Endothelial cell of umbilical vein (primary cell): ENCODE measurements around the gene ATG7. TPM values are rescaled to one million over a fixed set of nuclear protein-coding genes. Genes with fewer than 3 reads are reported as not detected.

Source experiments
- BruUV-seq: library from RNA; stranded (reverse); fragments of 400-500 nt; replicated peaks from 2 replicates; lab custom pipeline; 2021; lab: Mats Ljungman, UMichigan
- CTCF ChIA-PET: fragments of 300-600, 350-600 bp; sonication (Branson Sonifier 250); formaldehyde crosslinking; loops from one replicate; lab custom pipeline; 2021; ENCODE audit warnings: antibody characterized with exemption, inconsistent platforms; lab: Charles Lee
- POLR2A ChIA-PET: fragments of 300-600, 350-600 bp; sonication (Branson Sonifier 250); formaldehyde crosslinking; loops from one replicate; lab custom pipeline; 2021; ENCODE audit warnings: antibody characterized with exemption, inconsistent platforms; lab: Charles Lee
- DNase-seq: peaks from one replicate; pipeline ENCODE4 v3.0.0-alpha.2; 2011; ENCODE audit warnings: low read depth, low spot score
- FAIRE-seq: peaks from 2 replicates; lab custom pipeline; 2011; peaks lifted over from hg19 to GRCh38; lab: Jason Lieb, UNC
- H2AFZ ChIP-seq: 2 replicates; pipeline ENCODE4 v1.6.0; 2012; ENCODE audit warnings: low read depth, low read length, control low read depth, inconsistent platforms
- H3K27ac ChIP-seq: 2 replicates; pipeline ENCODE4 v1.5.1; 2011; ENCODE audit warnings: low read depth, mild to moderate bottlenecking, control low read depth, low read length, moderate library complexity; ENCODE audit not compliant: insufficient read depth
- H3K27me3 ChIP-seq, 2 experiments: 2 replicates each; pipeline versions ENCODE4 v1.6.0 to v1.6.1; 2011; ENCODE audit warnings: low read length in 2 of 2, mixed read lengths in 1 of 2; ENCODE audit not compliant: control insufficient read depth in 2 of 2, insufficient read depth in 2 of 2
- H3K36me3 ChIP-seq, 2 experiments: 2 replicates in 1 of 2; 3 replicates in 1 of 2; pipeline ENCODE4 v1.5.1; 2011; ENCODE audit warnings: low read length in 2 of 2, mild to moderate bottlenecking in 1 of 2, moderate library complexity in 1 of 2; ENCODE audit not compliant: control insufficient read depth in 2 of 2, insufficient read depth in 2 of 2; ENCODE audit errors: extremely low read depth in 1 of 2
- H3K4me1 ChIP-seq: 3 replicates; pipeline ENCODE4 v1.5.1; 2011; ENCODE audit warnings: mild to moderate bottlenecking, low read length; ENCODE audit not compliant: control insufficient read depth, insufficient read depth; ENCODE audit errors: extremely low read depth
- H3K4me2 ChIP-seq: 2 replicates; pipeline ENCODE4 v1.6.1; 2011; ENCODE audit warnings: low read length, control low read depth, mixed read lengths; ENCODE audit not compliant: insufficient read depth
- H3K4me3 ChIP-seq, 3 experiments: fragments of 200-600 bp in 1 of 3; sonication (generic), shearing (Covaris generic) in 1 of 3; replicated peaks in 1 of 3; 2 replicates each; pipeline ENCODE4 v1.5.1; 2011 to 2016; ENCODE audit warnings: control low read depth in 3 of 3, low read length in 3 of 3, mild to moderate bottlenecking in 2 of 3, inconsistent platforms in 1 of 3, low read depth in 1 of 3, moderate library complexity in 1 of 3; ENCODE audit not compliant: insufficient read depth in 1 of 3
- H3K79me2 ChIP-seq: 2 replicates; pipeline ENCODE4 v1.6.0; 2012; ENCODE audit warnings: low read length, inconsistent platforms; ENCODE audit not compliant: control insufficient read depth, insufficient read depth
- H3K9ac ChIP-seq: replicated peaks from 2 replicates; pipeline ENCODE3; 2011; ENCODE audit warnings: low read length, control low read depth; ENCODE audit not compliant: insufficient read depth; ENCODE audit errors: extremely low read depth
- H3K9me1 ChIP-seq: replicated peaks from 3 replicates; pipeline ENCODE4 v1.6.0; 2011; ENCODE audit warnings: mild to moderate bottlenecking, low read length; ENCODE audit not compliant: control insufficient read depth, insufficient read depth; ENCODE audit errors: extremely low read depth
- H3K9me3 ChIP-seq: replicated peaks from 2 replicates; pipeline ENCODE4 v1.5.1; 2012; ENCODE audit warnings: low read length, inconsistent platforms; ENCODE audit not compliant: control insufficient read depth, insufficient read depth
- H4K20me1 ChIP-seq: replicated peaks from 2 replicates; pipeline ENCODE3; 2011; ENCODE audit warnings: mild to moderate bottlenecking, low read length; ENCODE audit not compliant: control insufficient read depth, insufficient read depth; ENCODE audit errors: extremely low read depth
- EZH2 ChIP-seq: IDR thresholded peaks from 2 replicates; pipeline ENCODE4 v1.6.1; 2012; ENCODE audit warnings: borderline replicate concordance, low read depth, mild to moderate bottlenecking, moderate library complexity, low read length, inconsistent platforms; ENCODE audit not compliant: severe bottlenecking
- FOS ChIP-seq: IDR thresholded peaks from 2 replicates; pipeline ENCODE4 v1.6.1; 2011; ENCODE audit warnings: mild to moderate bottlenecking, low read length, moderate library complexity, borderline replicate concordance; ENCODE audit not compliant: insufficient read depth
- GATA2 ChIP-seq: IDR thresholded peaks from 2 replicates; pipeline ENCODE4 v1.7.0; 2011; ENCODE audit warnings: low read depth, mild to moderate bottlenecking, moderate library complexity, mixed read lengths, low read length; ENCODE audit not compliant: insufficient read length, insufficient read depth
- MYC ChIP-seq: IDR thresholded peaks from one replicate; pipeline ENCODE4 v1.6.1; 2011; ENCODE audit warnings: mild to moderate bottlenecking, low read depth, low read length
- POLR2AphosphoS5 ChIP-seq: IDR thresholded peaks from 2 replicates; pipeline ENCODE4 v1.6.1; 2012; ENCODE audit warnings: low read depth, mild to moderate bottlenecking, control low read depth, low read length, moderate library complexity; ENCODE audit not compliant: insufficient read depth
- dilution Hi-C: fragments of 300-500 bp; cut with MboI; formaldehyde crosslinking; loops from one replicate; pipeline ENCODE4 v1.15.0; 2019; ENCODE audit warnings: low sequenced_read_pairs; ENCODE audit not compliant: extremely low pct_ligation_motif_present
- intact Hi-C: fragments of 100-400 bp; cut with micrococcal nuclease; formaldehyde crosslinking; loops from one replicate; pipeline ENCODE4 v1.10.0; 2022
- polyA plus RNA-seq, 4 experiments: library from polyadenylated mRNA; depleted of rRNA in 3 of 4; stranded (reverse) in 3 of 4; unstranded in 1 of 4; fragments of >200 nt; gene quantifications; 2 replicates each; pipeline versions ENCODE4 v1.2.1 to v1.2.3, GENCODE V29; 2011 to 2012; ENCODE audit warnings: missing spikeins in 1 of 4
- total RNA-seq: library from RNA; stranded (reverse); gene quantifications from 2 replicates; pipeline ENCODE4 v1.2.3, GENCODE V29; 2021
- TF ChIP-seq, protein P1 (sequence below), 2 donors: IDR thresholded peaks; 1 replicate in 1 of 2; 2 replicates in 1 of 2; pipeline ENCODE4 v1.5.1; 2011; ENCODE audit warnings: low read length in 2 of 2, mild to moderate bottlenecking in 2 of 2, moderate library complexity in 2 of 2, control low read depth in 1 of 2, inconsistent platforms in 1 of 2, low read depth in 1 of 2; ENCODE audit not compliant: insufficient read depth in 1 of 2; ENCODE audit errors: extremely low read depth in 1 of 2
- TF ChIP-seq, protein P2 (sequence below): IDR thresholded peaks from 2 replicates; pipeline ENCODE4 v1.6.1; 2011; ENCODE audit not compliant: insufficient read depth, insufficient read length

Gene ATG7
- total and polyA plus RNA-seq, 2 donors (not counting 3 experiments of a cell fraction or from before 2014, with no cell fraction given): 30.8 to 48.3 TPM

DNA sequence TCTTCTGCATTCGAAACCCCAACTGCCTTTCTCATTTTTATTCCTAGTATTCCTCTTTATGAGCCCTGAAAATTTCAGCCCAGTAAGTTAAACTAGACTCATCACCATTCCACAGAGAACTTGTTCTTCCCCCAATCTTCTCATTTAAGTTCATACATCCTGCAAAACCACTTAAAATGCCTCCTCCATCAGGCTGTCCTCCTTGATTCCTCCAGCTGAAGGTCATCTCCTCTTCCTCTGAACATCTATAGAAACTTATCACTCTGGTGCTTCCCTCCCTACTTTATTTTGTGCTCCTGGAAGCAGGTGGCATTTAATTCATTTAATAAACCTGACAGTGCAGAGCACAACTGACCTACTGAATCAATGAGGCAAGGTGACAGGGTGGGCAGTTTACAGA lies 333.2 kb downstream of the ATG7 start:
- intact Hi-C loops: no loop called here
- no peak overlapping the region for H3K9ac ChIP-seq
- DNase-seq: no peak
- peaks cover 12% of the 10 kb centered on the region for H4K20me1 ChIP-seq
- no peaks in the 10 kb centered on the region for H3K9me3 ChIP-seq
- dilution Hi-C loops: no loop called here
- H2AFZ ChIP-seq: no peak overlapping the region
- no peak overlapping the region for H3K27ac ChIP-seq
- H3K27me3 ChIP-seq: no peaks in the 10 kb centered on the region
- peaks cover 4% of the 10 kb centered on the region for H3K9me1 ChIP-seq
- ChIA-PET CTCF (interaction anchor here (1.3 to 1.6 kb wide), 4 partner anchors 10 to 226 kb away, joined by 3 to 6 read pairs (median 4); no protein-coding TSS in a partner anchor), POLR2A (no interaction called here)
- no peak for FAIRE-seq
- no TSS peak for BruUV-seq
- no peak overlapping the region for H3K4me3 ChIP-seq
- H3K79me2 ChIP-seq: peaks cover 85% of the 10 kb centered on the region
- H3K4me1 ChIP-seq: peaks cover 15% of the 10 kb centered on the region
- H3K4me2 ChIP-seq: no peak overlapping the region
- TF ChIP-seq FOS (no peak), MYC (no peak), EZH2 (no peak)
- H3K36me3 ChIP-seq: peaks cover 2 to 8% of the 10 kb centered on the region in 2 experiments

DNA sequence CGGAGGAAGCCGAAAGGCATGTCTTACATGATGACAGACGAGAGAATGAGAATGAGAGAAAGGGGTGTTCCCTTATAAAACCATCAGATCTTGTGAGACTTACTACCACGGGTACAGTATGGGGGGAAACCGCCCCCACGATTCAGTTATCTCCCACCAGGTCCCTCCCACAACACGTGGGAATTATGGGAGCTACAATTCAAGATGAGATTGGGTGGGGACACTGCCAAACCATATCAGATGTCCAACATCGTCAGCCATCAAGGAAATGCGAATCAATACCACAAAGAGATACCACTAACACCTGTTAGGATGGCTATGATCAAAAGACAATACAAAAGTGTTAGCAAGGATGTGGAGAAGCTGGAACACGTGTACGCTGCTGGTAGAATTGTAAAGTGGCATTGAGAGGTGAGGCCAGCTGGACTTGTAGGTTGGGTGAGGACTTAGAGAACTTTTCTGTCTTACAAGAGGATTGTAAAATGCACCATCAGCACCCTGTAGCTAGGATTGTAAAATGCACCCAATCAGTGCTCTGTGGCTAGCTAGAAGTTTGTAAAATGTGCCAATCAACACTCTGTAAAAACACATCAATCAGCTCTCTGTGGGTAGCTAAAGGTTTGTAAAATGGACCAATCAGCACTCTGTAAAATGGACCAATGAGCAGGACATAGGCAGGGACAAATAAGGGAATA lies 334.0 kb downstream of the ATG7 start:
- Histone ChIP-seq H3K4me3 (no peak overlapping the region), H3K79me2 (peaks cover 94% of the 10 kb centered on the region), H3K4me2 (no peak overlapping the region), H4K20me1 (peaks cover 14% of the 10 kb centered on the region), H3K9ac (no peak overlapping the region), H3K36me3 (peaks cover 2 to 3% of the 10 kb centered on the region in 2 experiments), H3K9me1 (peaks cover 4% of the 10 kb centered on the region), H3K27me3 (no peaks in the 10 kb centered on the region), H3K27ac (no peak overlapping the region), H3K9me3 (no peaks in the 10 kb centered on the region), H2AFZ (no peak overlapping the region), H3K4me1 (peaks cover 8% of the 10 kb centered on the region)
- dilution Hi-C loops: no loop called here
- DNase-seq (no peak), FAIRE-seq (no peak)
- TF ChIP-seq, protein P1, sequence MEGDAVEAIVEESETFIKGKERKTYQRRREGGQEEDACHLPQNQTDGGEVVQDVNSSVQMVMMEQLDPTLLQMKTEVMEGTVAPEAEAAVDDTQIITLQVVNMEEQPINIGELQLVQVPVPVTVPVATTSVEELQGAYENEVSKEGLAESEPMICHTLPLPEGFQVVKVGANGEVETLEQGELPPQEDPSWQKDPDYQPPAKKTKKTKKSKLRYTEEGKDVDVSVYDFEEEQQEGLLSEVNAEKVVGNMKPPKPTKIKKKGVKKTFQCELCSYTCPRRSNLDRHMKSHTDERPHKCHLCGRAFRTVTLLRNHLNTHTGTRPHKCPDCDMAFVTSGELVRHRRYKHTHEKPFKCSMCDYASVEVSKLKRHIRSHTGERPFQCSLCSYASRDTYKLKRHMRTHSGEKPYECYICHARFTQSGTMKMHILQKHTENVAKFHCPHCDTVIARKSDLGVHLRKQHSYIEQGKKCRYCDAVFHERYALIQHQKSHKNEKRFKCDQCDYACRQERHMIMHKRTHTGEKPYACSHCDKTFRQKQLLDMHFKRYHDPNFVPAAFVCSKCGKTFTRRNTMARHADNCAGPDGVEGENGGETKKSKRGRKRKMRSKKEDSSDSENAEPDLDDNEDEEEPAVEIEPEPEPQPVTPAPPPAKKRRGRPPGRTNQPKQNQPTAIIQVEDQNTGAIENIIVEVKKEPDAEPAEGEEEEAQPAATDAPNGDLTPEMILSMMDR (IDR thresholded peaks at IDR 0.05; ENCODE audit: extremely low read depth in 1 of 2, insufficient read depth in 1 of 2, low read depth in 1 of 2, low read length in 2 of 2): no peak
- no peak for TF ChIP-seq FOS
- TF ChIP-seq MYC: no peak
- no peak for TF ChIP-seq GATA2
- no peak for TF ChIP-seq POLR2AphosphoS5
- TF ChIP-seq, protein P2, sequence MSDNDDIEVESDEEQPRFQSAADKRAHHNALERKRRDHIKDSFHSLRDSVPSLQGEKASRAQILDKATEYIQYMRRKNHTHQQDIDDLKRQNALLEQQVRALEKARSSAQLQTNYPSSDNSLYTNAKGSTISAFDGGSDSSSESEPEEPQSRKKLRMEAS: no peak
- intact Hi-C loops: no loop called here
- ChIA-PET POLR2A (interaction anchor here (1.5 kb wide), 1 partner anchor 32 kb away, joined by 3 read pairs; no protein-coding TSS in a partner anchor), CTCF (interaction anchor here (1.2 to 2.7 kb wide), 6 partner anchors 9 to 227 kb away, joined by 3 to 20 read pairs (median 4); no protein-coding TSS in a partner anchor)
- BruUV-seq: no TSS peak
